ENCODE measurements around the gene SCARF1.

The SCARF1 gene

DNA sequence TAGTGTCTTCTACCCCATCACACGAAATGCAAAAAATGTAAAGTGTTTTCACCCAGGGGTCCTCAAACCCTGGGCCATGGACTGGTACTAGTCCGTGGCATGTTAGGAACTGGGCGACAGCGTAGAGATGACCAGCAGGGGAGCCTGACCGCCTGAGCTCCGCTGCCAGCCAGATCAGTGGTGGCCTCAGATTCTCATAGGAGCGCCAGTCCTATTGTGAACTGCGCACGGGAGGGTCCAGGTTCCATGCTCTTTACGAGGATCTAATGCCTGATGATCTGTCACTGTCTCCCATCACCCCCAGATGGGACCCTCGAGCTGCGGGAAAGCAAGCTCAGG, 4.5 kb downstream of the SCARF1 start:
- TF ChIP-seq, protein P1, sequence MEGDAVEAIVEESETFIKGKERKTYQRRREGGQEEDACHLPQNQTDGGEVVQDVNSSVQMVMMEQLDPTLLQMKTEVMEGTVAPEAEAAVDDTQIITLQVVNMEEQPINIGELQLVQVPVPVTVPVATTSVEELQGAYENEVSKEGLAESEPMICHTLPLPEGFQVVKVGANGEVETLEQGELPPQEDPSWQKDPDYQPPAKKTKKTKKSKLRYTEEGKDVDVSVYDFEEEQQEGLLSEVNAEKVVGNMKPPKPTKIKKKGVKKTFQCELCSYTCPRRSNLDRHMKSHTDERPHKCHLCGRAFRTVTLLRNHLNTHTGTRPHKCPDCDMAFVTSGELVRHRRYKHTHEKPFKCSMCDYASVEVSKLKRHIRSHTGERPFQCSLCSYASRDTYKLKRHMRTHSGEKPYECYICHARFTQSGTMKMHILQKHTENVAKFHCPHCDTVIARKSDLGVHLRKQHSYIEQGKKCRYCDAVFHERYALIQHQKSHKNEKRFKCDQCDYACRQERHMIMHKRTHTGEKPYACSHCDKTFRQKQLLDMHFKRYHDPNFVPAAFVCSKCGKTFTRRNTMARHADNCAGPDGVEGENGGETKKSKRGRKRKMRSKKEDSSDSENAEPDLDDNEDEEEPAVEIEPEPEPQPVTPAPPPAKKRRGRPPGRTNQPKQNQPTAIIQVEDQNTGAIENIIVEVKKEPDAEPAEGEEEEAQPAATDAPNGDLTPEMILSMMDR (IDR thresholded peaks at IDR 0.05; ENCODE audit: extremely low read depth, insufficient read depth, missing control alignments), result no peak
- in situ Hi-C loops (cut with MboI; ENCODE audit: low pct_unique_long_range_greater_than_20kb, low sequenced_read_pairs, unreplicated experiment), result no loop called here
- no peak for DNase-seq (ENCODE audit: low spot score)

GRCh38 chr17:1640329-1641064, 5.0 kb downstream of the SCARF1 start:
- DNase-seq (ENCODE audit: low spot score), result no peak
- in situ Hi-C loops (cut with MboI; ENCODE audit: low pct_unique_long_range_greater_than_20kb, low sequenced_read_pairs, unreplicated experiment), result no loop called here
- TF ChIP-seq, protein P1 (IDR thresholded peaks at IDR 0.05; ENCODE audit: extremely low read depth, insufficient read depth, missing control alignments), result no peak

- no peak for DNase-seq (ENCODE audit: low spot score)
- in situ Hi-C loops (cut with MboI; ENCODE audit: low pct_unique_long_range_greater_than_20kb, low sequenced_read_pairs, unreplicated experiment), result loop anchor here (10.0 kb wide), 1 partner anchor 65 kb away; no protein-coding TSS in a partner anchor
- TF ChIP-seq, protein P1 (IDR thresholded peaks at IDR 0.05; ENCODE audit: extremely low read depth, insufficient read depth, missing control alignments), result no peak
These were observed 5.9 kb downstream of the SCARF1 start for GRCh38 chr17:1639549-1640180.

- in situ Hi-C loops (cut with MboI; ENCODE audit: low pct_unique_long_range_greater_than_20kb, low sequenced_read_pairs, unreplicated experiment), result loop anchor here (10.0 kb wide), 1 partner anchor 64 kb away; no protein-coding TSS in a partner anchor
- TF ChIP-seq, protein P1 (IDR thresholded peaks at IDR 0.05; ENCODE audit: extremely low read depth, insufficient read depth, missing control alignments), result no peak
These were observed 6.8 kb downstream of the SCARF1 start for GRCh38 chr17:1638624-1639300.

GRCh38 chr17:1638171-1638590, 7.4 kb downstream of the SCARF1 start:
- in situ Hi-C loops (cut with MboI; ENCODE audit: low pct_unique_long_range_greater_than_20kb, low sequenced_read_pairs, unreplicated experiment), result loop anchor here (10.0 kb wide), 1 partner anchor 63 kb away; no protein-coding TSS in a partner anchor
- TF ChIP-seq, protein P1 (IDR thresholded peaks at IDR 0.05; ENCODE audit: extremely low read depth, insufficient read depth, missing control alignments), result no peak
- no peak for DNase-seq (ENCODE audit: low spot score)

More at GRCh38 chr17:1638624-1639300, 6.8 kb downstream of the SCARF1 start:
- no peak for DNase-seq (ENCODE audit: low spot score)

- TF ChIP-seq, protein P1 (IDR thresholded peaks at IDR 0.05; ENCODE audit: extremely low read depth, insufficient read depth, missing control alignments), result no peak
- DNase-seq (ENCODE audit: low spot score), result no peak
- in situ Hi-C loops (cut with MboI; ENCODE audit: low pct_unique_long_range_greater_than_20kb, low sequenced_read_pairs, unreplicated experiment), result loop anchor here (10.0 kb wide), 1 partner anchor 62 kb away; no protein-coding TSS in a partner anchor
These were observed 8.7 kb downstream of the SCARF1 start for GRCh38 chr17:1636732-1637285.

All from GM13977 (cell line).